H1 (cell line): Measurements from ENCODE around the gene SLC5A2. TPM values are rescaled to one million over a fixed set of nuclear protein-coding genes. Genes with fewer than 3 reads are reported as not detected.

ENCODE experiments used
- CTCF ChIA-PET: fragments of 300-600 bp; sonication (Branson Sonifier 250); formaldehyde crosslinking; loops from one replicate; lab custom pipeline; 2021; ENCODE audit not compliant: partially characterized antibody; lab: Charles Lee
- POLR2A ChIA-PET: fragments of 300-600 bp; sonication (Branson Sonifier 250); formaldehyde crosslinking; loops from one replicate; lab custom pipeline; 2021; ENCODE audit warnings: inconsistent platforms; ENCODE audit not compliant: partially characterized antibody; lab: Charles Lee
- DNase-seq, 2 experiments: peaks; one replicate each; pipeline versions ENCODE4 v3.0.0 to v3.0.0-alpha.2; 2010 to 2022; ENCODE audit warnings: low spot score in 2 of 2, low read depth in 1 of 2, mixed read lengths in 1 of 2
- FAIRE-seq: peaks from 2 replicates; lab custom pipeline; 2011; peaks lifted over from hg19 to GRCh38; lab: Jason Lieb, UNC
- H2AFZ ChIP-seq: 2 replicates; pipeline ENCODE4 v1.8.1; 2012; ENCODE audit warnings: low read length, inconsistent platforms
- H2AK5ac ChIP-seq: 2 replicates; pipeline ENCODE4 v1.6.1; 2013; ENCODE audit warnings: low read depth, low read length
- H2BK120ac ChIP-seq: replicated peaks from 2 replicates; pipeline ENCODE3; 2013; ENCODE audit warnings: low read depth, low read length, inconsistent platforms
- H2BK12ac ChIP-seq: 2 replicates; pipeline ENCODE4 v1.6.1; 2013; ENCODE audit warnings: low read depth, low read length
- H2BK15ac ChIP-seq: 2 replicates; pipeline ENCODE4 v1.6.1; 2013; ENCODE audit warnings: low read length
- H2BK20ac ChIP-seq: 2 replicates; pipeline ENCODE4 v1.6.1; 2013; ENCODE audit warnings: low read length
- H2BK5ac ChIP-seq: 2 replicates; pipeline ENCODE4 v1.6.1; 2013; ENCODE audit warnings: low read depth, low read length
- H3K14ac ChIP-seq: 2 replicates; pipeline ENCODE4 v1.6.1; 2013; ENCODE audit warnings: inconsistent platforms; ENCODE audit not compliant: insufficient read length
- H3K18ac ChIP-seq: 2 replicates; pipeline ENCODE4 v1.6.1; 2013; ENCODE audit warnings: low read length; ENCODE audit errors: extremely low read depth
- H3K23ac ChIP-seq: 2 replicates; pipeline ENCODE4 v1.6.1; 2013; ENCODE audit warnings: inconsistent platforms; ENCODE audit not compliant: insufficient read length
- H3K23me2 ChIP-seq: 2 replicates; pipeline ENCODE4 v1.6.1; 2013; ENCODE audit warnings: low read depth, low read length
- H3K27ac ChIP-seq: 2 replicates; pipeline ENCODE4 v1.6.1; 2011; ENCODE audit warnings: low read depth, low read length, inconsistent platforms
- H3K27me3 ChIP-seq, 4 experiments: replicated peaks in 1 of 4; 1 replicate in 1 of 4; 2 replicates in 3 of 4; pipeline versions ENCODE4 v1.6.1 to v1.8.1; 2011 to 2013; ENCODE audit warnings: low read length in 3 of 4, mild to moderate bottlenecking in 3 of 4, inconsistent platforms in 2 of 4, mixed read lengths in 2 of 4, moderate library complexity in 1 of 4; ENCODE audit not compliant: control insufficient read depth in 3 of 4, insufficient read depth in 3 of 4; ENCODE audit errors: extremely low read depth in 1 of 4
- H3K36me3 ChIP-seq, 4 experiments: 2 replicates each; pipeline versions ENCODE4 v1.6.1 to v1.8.1; 2011 to 2013; ENCODE audit warnings: mild to moderate bottlenecking in 4 of 4, low read length in 3 of 4, moderate library complexity in 2 of 4, control low read depth in 1 of 4, inconsistent platforms in 1 of 4; ENCODE audit not compliant: insufficient read depth in 4 of 4, control insufficient read depth in 2 of 4
- H3K4ac ChIP-seq: replicated peaks from 2 replicates; pipeline ENCODE3; 2013; ENCODE audit warnings: low read length, low read depth, mixed read lengths, inconsistent platforms; ENCODE audit not compliant: insufficient read length
- H3K4me1 ChIP-seq, 4 experiments: replicated peaks in 1 of 4; 1 replicate in 1 of 4; 2 replicates in 3 of 4; pipeline versions ENCODE4 v1.6.1 to v1.8.1; 2011 to 2013; ENCODE audit warnings: low read length in 3 of 4, inconsistent platforms in 2 of 4, mixed read lengths in 1 of 4; ENCODE audit not compliant: insufficient read depth in 4 of 4, control insufficient read depth in 3 of 4
- H3K4me2 ChIP-seq, 2 experiments: 2 replicates each; pipeline versions ENCODE4 v1.6.1 to v1.8.1; 2011 to 2013; ENCODE audit warnings: low read depth in 2 of 2, low read length in 2 of 2, control low read depth in 1 of 2, inconsistent platforms in 1 of 2, mild to moderate bottlenecking in 1 of 2; ENCODE audit not compliant: insufficient read depth in 1 of 2
- H3K4me3 ChIP-seq, 4 experiments: fragments of 200-600, 300-600 bp in 1 of 4; sonication (generic), shearing (Covaris generic), sonication (Bioruptor Twin) in 1 of 4; 2 replicates each; pipeline versions ENCODE4 v1.5.1 to v1.8.1; 2011 to 2016; ENCODE audit warnings: low read length in 4 of 4, low read depth in 3 of 4, control low read depth in 2 of 4, inconsistent platforms in 2 of 4, mild to moderate bottlenecking in 2 of 4, mixed read lengths in 1 of 4, moderate library complexity in 1 of 4; ENCODE audit not compliant: insufficient read depth in 2 of 4; ENCODE audit errors: extremely low read depth in 1 of 4
- H3K56ac ChIP-seq: replicated peaks from 2 replicates; pipeline ENCODE3; 2013; ENCODE audit warnings: low read depth, mild to moderate bottlenecking, mixed read lengths, low read length, inconsistent platforms; ENCODE audit not compliant: insufficient read length
- H3K79me1 ChIP-seq: 2 replicates; pipeline ENCODE4 v1.6.1; 2013; ENCODE audit warnings: low read depth, low read length, control low read depth
- H3K79me2 ChIP-seq, 2 experiments: 2 replicates each; pipeline versions ENCODE4 v1.6.1 to v1.8.1; 2012 to 2013; ENCODE audit warnings: low read length in 2 of 2, mild to moderate bottlenecking in 2 of 2, inconsistent platforms in 1 of 2; ENCODE audit not compliant: insufficient read depth in 2 of 2, control insufficient read depth in 1 of 2
- H3K9ac ChIP-seq, 4 experiments: replicated peaks in 1 of 4; 1 replicate in 1 of 4; 2 replicates in 3 of 4; pipeline versions ENCODE4 v1.6.1 to v1.8.1; 2011 to 2013; ENCODE audit warnings: low read depth in 3 of 4, low read length in 3 of 4, control low read depth in 2 of 4, mild to moderate bottlenecking in 2 of 4, moderate library complexity in 2 of 4, inconsistent platforms in 1 of 4; ENCODE audit errors: extremely low read depth in 1 of 4
- H3K9me3 ChIP-seq, 2 experiments: 2 replicates each; pipeline versions ENCODE4 v1.6.1 to v1.8.1; 2012 to 2013; ENCODE audit warnings: mild to moderate bottlenecking in 2 of 2, moderate library complexity in 2 of 2, control low read depth in 1 of 2, inconsistent platforms in 1 of 2, low read depth in 1 of 2, low read length in 1 of 2, mixed read lengths in 1 of 2; ENCODE audit not compliant: insufficient read depth in 2 of 2
- H4K20me1 ChIP-seq, 2 experiments: replicated peaks in 1 of 2; 2 replicates each; pipeline versions ENCODE3 to v1.8.1; 2011 to 2013; ENCODE audit warnings: inconsistent platforms in 2 of 2, low read length in 2 of 2, mild to moderate bottlenecking in 1 of 2; ENCODE audit not compliant: insufficient read depth in 2 of 2, control insufficient read depth in 1 of 2
- H4K5ac ChIP-seq: 2 replicates; pipeline ENCODE4 v1.6.1; 2013; ENCODE audit warnings: low read length, low read depth, mixed read lengths, inconsistent platforms; ENCODE audit not compliant: insufficient read length
- H4K8ac ChIP-seq: 2 replicates; pipeline ENCODE4 v1.8.0; 2013; ENCODE audit warnings: mild to moderate bottlenecking, moderate library complexity, low read length, inconsistent platforms; ENCODE audit not compliant: insufficient read depth; ENCODE audit errors: extremely low read depth
- H4K91ac ChIP-seq: replicated peaks from 2 replicates; pipeline ENCODE3; 2013; ENCODE audit warnings: low read length, mixed read lengths, inconsistent platforms; ENCODE audit not compliant: insufficient read length
- ASH2L ChIP-seq: fragments of 200-600, 300-600 bp; sonication (generic); IDR thresholded peaks from one replicate; pipeline ENCODE4 v1.7.1; 2017; ENCODE audit warnings: low read length
- BACH1 ChIP-seq: IDR thresholded peaks from 2 replicates; pipeline ENCODE4 v1.6.1; 2012; ENCODE audit warnings: low read length, improper control_type of control experiment
- FOSL1 ChIP-seq: IDR thresholded peaks from 2 replicates; pipeline ENCODE4 v1.6.1; 2011; ENCODE audit warnings: mild to moderate bottlenecking, low read depth, low read length, moderate library complexity; ENCODE audit not compliant: insufficient read depth
- KDM5A ChIP-seq: fragments of 200-600 bp; IDR thresholded peaks from 2 replicates; pipeline ENCODE4 v1.7.1; 2012; ENCODE audit warnings: mild to moderate bottlenecking, low read length, inconsistent platforms, mixed read lengths
- RXRA ChIP-seq: IDR thresholded peaks from 2 replicates; pipeline ENCODE4 v1.6.1; 2011; ENCODE audit warnings: low read depth, mild to moderate bottlenecking, low read length, moderate library complexity; ENCODE audit not compliant: insufficient read depth
- SIRT6 ChIP-seq: IDR thresholded peaks from one replicate; pipeline ENCODE4 v1.7.1; 2012; ENCODE audit warnings: low read length, inconsistent platforms
- WGBS, 2 experiments: shearing (Covaris generic) in 1 of 2; methylation state at CpG; one replicate each; pipeline versions ENCODE4 v1.1.6 to v1.1.7; 2013 to 2015; ENCODE audit warnings: low lambda C conversion rate in 2 of 2, mixed read lengths in 2 of 2, inconsistent platforms in 1 of 2, low coverage in 1 of 2, missing lambda C conversion rate in 1 of 2; ENCODE audit not compliant: insufficient replicate concordance in 2 of 2, insufficient coverage in 1 of 2, insufficient read length in 1 of 2; ENCODE audit errors: extremely low coverage in 1 of 2, missing lambda C conversion rate in 1 of 2; 5-methylcytosine and 5-hydroxymethylcytosine counted together
- polyA plus RNA-seq, 7 experiments: library from polyadenylated mRNA; depleted of rRNA in 3 of 7; stranded (reverse) in 5 of 7; unstranded in 2 of 7; fragments of >200 nt in 5 of 7; fragments of 200-250 nt in 2 of 7; gene quantifications; 1 replicate in 5 of 7; 2 replicates in 1 of 7; 4 replicates in 1 of 7; pipeline versions ENCODE4 v1.2.1 to v1.2.3, GENCODE V29; 2011 to 2013; ENCODE audit warnings: missing spikeins in 2 of 7, mixed read lengths in 2 of 7
- total RNA-seq: library from RNA; stranded (reverse); fragmentation: NEBNext Ultra II Directional; extraction: Animal tissue kit (Norgen Biotek cat#: 25700); gene quantifications from 2 replicates; pipeline ENCODE4 v1.2.1, GENCODE V29; 2021
- TF ChIP-seq, protein P1 (sequence below): IDR thresholded peaks from 2 replicates; pipeline ENCODE4 v1.6.1; 2012; ENCODE audit warnings: inconsistent platforms
- TF ChIP-seq, protein P2 (sequence below): IDR thresholded peaks from 2 replicates; pipeline ENCODE4 v1.6.1; 2012; ENCODE audit warnings: inconsistent platforms
- TF ChIP-seq, protein P3 (sequence below): IDR thresholded peaks from 2 replicates; pipeline ENCODE4 v1.6.1; 2012; ENCODE audit warnings: low read length, inconsistent platforms

Gene SLC5A2
- total and polyA plus RNA-seq, 2 of the 8 experiments (the other 6 are each of a cell fraction or from before 2014, with no cell fraction given) = 0.56 to 4.4 TPM

DNA sequence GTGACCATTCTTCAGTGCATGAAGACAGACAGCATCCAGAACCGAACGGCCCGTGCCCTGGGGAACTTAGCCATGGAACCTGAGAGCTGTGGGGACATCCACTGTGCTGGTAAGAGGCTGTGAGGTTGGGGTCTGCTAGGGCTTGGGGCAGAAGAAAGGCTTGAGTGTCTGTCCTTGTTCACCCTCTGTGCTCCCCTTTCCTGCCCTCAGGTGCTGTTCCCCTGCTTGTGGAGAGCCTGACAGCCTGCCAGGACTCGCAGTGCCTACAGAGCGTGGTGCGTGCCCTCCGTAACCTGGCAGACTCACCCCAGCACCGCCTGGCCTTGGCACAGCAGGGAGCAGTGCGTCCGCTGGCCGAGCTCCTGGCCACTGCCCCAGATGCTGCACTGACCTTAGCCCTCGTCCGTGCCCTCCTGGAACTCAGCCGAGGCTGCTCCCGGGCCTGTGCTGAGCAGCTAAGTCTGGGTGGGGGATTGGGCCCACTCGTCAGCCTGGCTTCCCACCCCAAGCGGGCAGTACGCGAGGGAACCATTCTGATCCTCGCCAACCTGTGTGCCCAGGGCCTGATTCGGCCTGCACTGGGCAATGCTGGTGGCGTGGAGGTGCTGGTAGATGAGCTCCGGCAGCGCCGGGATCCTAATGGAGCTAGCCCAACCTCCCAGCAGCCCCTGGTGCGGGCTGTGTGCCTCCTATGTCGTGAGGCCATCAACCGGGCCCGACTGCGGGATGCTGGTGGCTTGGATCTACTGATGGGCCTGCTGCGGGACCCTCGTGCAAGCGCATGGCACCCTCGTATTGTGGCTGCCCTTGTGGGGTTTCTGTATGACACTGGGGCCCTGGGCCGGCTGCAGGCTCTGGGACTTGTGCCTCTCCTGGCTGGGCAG is 20.8 kb upstream of the SLC5A2 start:
- H3K4me1 ChIP-seq = peaks cover 0 to 9% (median 4%) of the 10 kb centered on the region in 4 experiments; a peak in 4 of 7 replicates
- no peak overlapping the region for H3K4me2 ChIP-seq
- H3K36me3 ChIP-seq = peaks cover 0 to 13% (median 1%) of the 10 kb centered on the region in 4 experiments; a peak in 4 of 8 replicates
- no peak overlapping the region for H3K14ac ChIP-seq
- H3K23ac ChIP-seq = no peak overlapping the region
- no peaks in the 10 kb centered on the region for H3K9me3 ChIP-seq
- 0 out of 2 replicates have a peak overlapping the region, but pooled peaks have one; percentile 30 for H2BK5ac ChIP-seq
- peaks cover 3% of the 10 kb centered on the region; the same call in 1 of the 2 replicates for H3K79me1 ChIP-seq
- no peaks in the 10 kb centered on the region for H3K27me3 ChIP-seq
- POLR2A ChIA-PET = interaction anchor here (1.0 kb wide), 1 partner anchor 10 kb away, joined by 3 read pairs; no protein-coding TSS in a partner anchor
- no peak overlapping the region for H3K56ac ChIP-seq
- no peak overlapping the region for H3K27ac ChIP-seq
- FAIRE-seq (no peak), DNase-seq (no peak)
- H3K4me3 ChIP-seq = no peak overlapping the region
- H2BK12ac ChIP-seq = no peak overlapping the region
- H2BK15ac ChIP-seq = no peak overlapping the region
- H2BK120ac ChIP-seq = no peak overlapping the region
- no peak overlapping the region for H4K8ac ChIP-seq
- no peak overlapping the region for H3K18ac ChIP-seq
- H4K20me1 ChIP-seq = peaks cover 7 to 8% of the 10 kb centered on the region in 2 experiments
- no peak overlapping the region for H4K91ac ChIP-seq
- 92% methylated on average over 33 of the region's 35 CpGs; no CpG with 5 or more reads in 1 of the 2 experiments for WGBS, 2 experiments
- CTCF ChIA-PET = interaction anchor here (0.6 to 2.7 kb wide), 6 partner anchors 9 to 365 kb away, joined by 3 to 35 read pairs (median 8); no protein-coding TSS in a partner anchor
- H2BK20ac ChIP-seq = no peak overlapping the region
- H3K79me2 ChIP-seq = peaks cover 0 to 12% of the 10 kb centered on the region in 2 experiments; a peak in 2 of 4 replicates
- no peak overlapping the region for H2AFZ ChIP-seq
- no peak overlapping the region for H4K5ac ChIP-seq
- H3K23me2 ChIP-seq = peaks cover 11% of the 10 kb centered on the region; the same call in 1 of the 2 replicates
- no peak overlapping the region for H3K9ac ChIP-seq
- no peak overlapping the region for H2AK5ac ChIP-seq
- no peak overlapping the region for H3K4ac ChIP-seq
- no peak for TF ChIP-seq BACH1
- TF ChIP-seq KDM5A = no peak
- TF ChIP-seq FOSL1 = no peak
- TF ChIP-seq, protein P1, sequence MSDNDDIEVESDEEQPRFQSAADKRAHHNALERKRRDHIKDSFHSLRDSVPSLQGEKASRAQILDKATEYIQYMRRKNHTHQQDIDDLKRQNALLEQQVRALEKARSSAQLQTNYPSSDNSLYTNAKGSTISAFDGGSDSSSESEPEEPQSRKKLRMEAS = no peak
- TF ChIP-seq ASH2L = no peak
- TF ChIP-seq, protein P2, sequence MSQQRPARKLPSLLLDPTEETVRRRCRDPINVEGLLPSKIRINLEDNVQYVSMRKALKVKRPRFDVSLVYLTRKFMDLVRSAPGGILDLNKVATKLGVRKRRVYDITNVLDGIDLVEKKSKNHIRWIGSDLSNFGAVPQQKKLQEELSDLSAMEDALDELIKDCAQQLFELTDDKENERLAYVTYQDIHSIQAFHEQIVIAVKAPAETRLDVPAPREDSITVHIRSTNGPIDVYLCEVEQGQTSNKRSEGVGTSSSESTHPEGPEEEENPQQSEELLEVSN = no peak
- TF ChIP-seq, protein P3, sequence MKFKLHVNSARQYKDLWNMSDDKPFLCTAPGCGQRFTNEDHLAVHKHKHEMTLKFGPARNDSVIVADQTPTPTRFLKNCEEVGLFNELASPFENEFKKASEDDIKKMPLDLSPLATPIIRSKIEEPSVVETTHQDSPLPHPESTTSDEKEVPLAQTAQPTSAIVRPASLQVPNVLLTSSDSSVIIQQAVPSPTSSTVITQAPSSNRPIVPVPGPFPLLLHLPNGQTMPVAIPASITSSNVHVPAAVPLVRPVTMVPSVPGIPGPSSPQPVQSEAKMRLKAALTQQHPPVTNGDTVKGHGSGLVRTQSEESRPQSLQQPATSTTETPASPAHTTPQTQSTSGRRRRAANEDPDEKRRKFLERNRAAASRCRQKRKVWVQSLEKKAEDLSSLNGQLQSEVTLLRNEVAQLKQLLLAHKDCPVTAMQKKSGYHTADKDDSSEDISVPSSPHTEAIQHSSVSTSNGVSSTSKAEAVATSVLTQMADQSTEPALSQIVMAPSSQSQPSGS = no peak
- no peak for TF ChIP-seq RXRA
- TF ChIP-seq SIRT6 = no peak
